Bone marrow (tissue), 2 donors: Measurements from ENCODE around the gene C14orf180.

ENCODE experiments used
- DNase-seq, 2 donors: peaks; one replicate each; lab custom pipeline; 2025; lab: John Stamatoyannopoulos, UW

The C14orf180 gene

GRCh38 chr14:104579507-104579906 is at the start of gene C14orf180:
Gene C14orf180 (plus strand): TSS chr14:104579764. CDS start chr14:104586431, 6,667 bp downstream.
- DNase-seq = no peak

GRCh38 chr14:104530646-104531045 is 48.9 kb upstream of the C14orf180 start:
- no peak for DNase-seq

GRCh38 chr14:104531421-104532190 is 48.0 kb upstream of the C14orf180 start:
- no peak for DNase-seq

- no peak for DNase-seq
Observed at GRCh38 chr14:104532191-104532555, 47.4 kb upstream of the C14orf180 start.

GRCh38 chr14:104534036-104534435 is 45.5 kb upstream of the C14orf180 start:
- no peak for DNase-seq

- no peak for DNase-seq
Observed at GRCh38 chr14:104536942-104537612, 42.5 kb upstream of the C14orf180 start.

GRCh38 chr14:104537613-104537988 is 42.0 kb upstream of the C14orf180 start:
- no peak for DNase-seq

- no peak for DNase-seq
Observed at GRCh38 chr14:104541905-104542465, 37.6 kb upstream of the C14orf180 start.

GRCh38 chr14:104542871-104543830 is 36.4 kb upstream of the C14orf180 start:
- no peak for DNase-seq

- no peak for DNase-seq
Observed at GRCh38 chr14:104544362-104544961, 35.1 kb upstream of the C14orf180 start.

- DNase-seq = no peak
Observed at GRCh38 chr14:104545151-104545941, 34.2 kb upstream of the C14orf180 start.

- DNase-seq = no peak
Observed at GRCh38 chr14:104545942-104546501, 33.5 kb upstream of the C14orf180 start.

- no peak for DNase-seq
Observed at GRCh38 chr14:104546591-104547309, 32.8 kb upstream of the C14orf180 start.

GRCh38 chr14:104547310-104547997 is 32.1 kb upstream of the C14orf180 start:
- DNase-seq = no peak

GRCh38 chr14:104547998-104548700 is 31.4 kb upstream of the C14orf180 start:
- no peak for DNase-seq

GRCh38 chr14:104548802-104549535 is 30.6 kb upstream of the C14orf180 start:
- no peak for DNase-seq

GRCh38 chr14:104549536-104550339 is 29.8 kb upstream of the C14orf180 start:
- no peak for DNase-seq
